ENCODE measurements around the gene DCAF16. TPM values are rescaled to one million over a fixed set of nuclear protein-coding genes. Genes with fewer than 3 reads are reported as not detected.

The DCAF16 gene
- 10 to 100 TPM; 24.3 to 37.9 TPM for total RNA-seq
- polyA plus RNA-seq, result 10 to 100 TPM in 1 of 2 donors, 1 to 10 TPM in 1; 7.1 to 10.4 TPM
- long read RNA-seq, donor 1, full-length matches to known transcripts, result 13 of 18 reads
- long read RNA-seq, donor 1, partial matches to known transcripts, result 0 of 18 reads
- long read RNA-seq, donor 1, other reads (novel, unspliced or antisense), result 5 of 18 reads
- long read RNA-seq, donor 2, full-length matches to known transcripts, result 2 of 2 reads
- long read RNA-seq, donor 2, partial matches to known transcripts, result 0 of 2 reads
- long read RNA-seq, donor 2, other reads (novel, unspliced or antisense), result 0 of 2 reads
- long read RNA-seq, donor 3, full-length matches to known transcripts, result 4 of 4 reads
- long read RNA-seq, donor 3, partial matches to known transcripts, result 0 of 4 reads
- long read RNA-seq, donor 3, other reads (novel, unspliced or antisense), result 0 of 4 reads
- long read RNA-seq, donor 4, full-length matches to known transcripts, result 3 of 3 reads
- long read RNA-seq, donor 4, partial matches to known transcripts, result 0 of 3 reads
- long read RNA-seq, donor 4, other reads (novel, unspliced or antisense), result 0 of 3 reads
- long read RNA-seq, donor 5, full-length matches to known transcripts, result 9 of 28 reads
- long read RNA-seq, donor 5, partial matches to known transcripts, result 9 of 28 reads
- long read RNA-seq, donor 5, other reads (novel, unspliced or antisense), result 10 of 28 reads

- no peak for TF ChIP-seq CTCF (IDR thresholded peaks at IDR 0.05; ENCODE audit: control extremely low read depth, extremely low read depth)
- ATAC-seq (ENCODE audit: insufficient read depth, low FRiP score) (peak; percentile 100), DNase-seq (peak; percentile 100)
- Histone ChIP-seq H3K36me3 (ENCODE audit: control insufficient read depth in 4 of 4, insufficient read depth in 4 of 4, low read length in 4 of 4) (peaks cover 0 to 6% (median 2%) of the 10 kb centered on the region in 4 donors), H3K4me1 (ENCODE audit: control insufficient read depth in 5 of 5, insufficient read depth in 5 of 5, low read length in 5 of 5) (peaks cover 7 to 38% (median 8%) of the 10 kb centered on the region in 5 donors), H3K9me3 (ENCODE audit: control insufficient read depth in 4 of 4, insufficient read depth in 3 of 4, low read length in 3 of 4) (peaks cover 0 to 3% (median 0%) of the 10 kb centered on the region in 4 donors), H3K27me3 (ENCODE audit: control insufficient read depth in 3 of 3, insufficient read depth in 3 of 3, low read length in 2 of 3) (no peaks in the 10 kb centered on the region), H3K9ac (ENCODE audit: insufficient read depth in 1 of 2, low read length in 2 of 2) (peak within 1 kb of the TSS; percentile 92 to 100), H3K4me3 (peak within 1 kb of the TSS; percentile 80), H3K27ac (ENCODE audit: low read depth in 1 of 2, low read length in 1 of 2) (peak within 1 kb of the TSS; percentile 92 to 99)
- 0% methylated on average over 69 of the region's 69 CpGs for WGBS, 2 donors
These were observed at the start of gene DCAF16, which contains the start of gene NCAPG for GRCh38 chr4:17810260-17811077. Gene DCAF16 (minus strand): TSS chr4:17810757. CDS start chr4:17804141, 6,616 bp downstream. Gene NCAPG (plus strand): TSS chr4:17810979. CDS start chr4:17811078, 99 bp downstream.

GRCh38 chr4:17859793-17860406 lies 49.3 kb upstream of the DCAF16 start:
- 97 to 98% methylated on average over 5 of the region's 5 CpGs for WGBS, 2 donors
- no peaks in the 10 kb centered on the region for H3K36me3 ChIP-seq (ENCODE audit: control insufficient read depth in 4 of 4, insufficient read depth in 4 of 4, low read length in 4 of 4)
- H3K27ac ChIP-seq (ENCODE audit: low read depth in 1 of 2, low read length in 1 of 2), result no peak overlapping the region
- H3K27me3 ChIP-seq (ENCODE audit: control insufficient read depth in 3 of 3, insufficient read depth in 3 of 3, low read length in 2 of 3), result no peaks in the 10 kb centered on the region
- DNase-seq, result no peak
- no peak overlapping the region for H3K9ac ChIP-seq (ENCODE audit: insufficient read depth in 1 of 2, low read length in 2 of 2)
- no peak overlapping the region for H3K4me3 ChIP-seq
- ATAC-seq (ENCODE audit: insufficient read depth, low FRiP score), result no peak
- no peaks in the 10 kb centered on the region for H3K4me1 ChIP-seq (ENCODE audit: control insufficient read depth in 5 of 5, insufficient read depth in 5 of 5, low read length in 5 of 5)
- TF ChIP-seq CTCF (IDR thresholded peaks at IDR 0.05; ENCODE audit: control extremely low read depth, extremely low read depth), result no peak
- no peaks in the 10 kb centered on the region for H3K9me3 ChIP-seq (ENCODE audit: control insufficient read depth in 4 of 4, insufficient read depth in 3 of 4, low read length in 3 of 4)

GRCh38 chr4:17854036-17854435 lies 43.5 kb upstream of the DCAF16 start:
- no peaks in the 10 kb centered on the region for H3K36me3 ChIP-seq (ENCODE audit: control insufficient read depth in 4 of 4, insufficient read depth in 4 of 4, low read length in 4 of 4)
- no peaks in the 10 kb centered on the region for H3K27me3 ChIP-seq (ENCODE audit: control insufficient read depth in 3 of 3, insufficient read depth in 3 of 3, low read length in 2 of 3)
- H3K9ac ChIP-seq (ENCODE audit: insufficient read depth in 1 of 2, low read length in 2 of 2), result no peak overlapping the region
- TF ChIP-seq CTCF (IDR thresholded peaks at IDR 0.05; ENCODE audit: control extremely low read depth, extremely low read depth), result no peak
- ATAC-seq (ENCODE audit: insufficient read depth, low FRiP score), result no peak
- H3K9me3 ChIP-seq (ENCODE audit: control insufficient read depth in 4 of 4, insufficient read depth in 3 of 4, low read length in 3 of 4), result no peaks in the 10 kb centered on the region
- H3K4me1 ChIP-seq (ENCODE audit: control insufficient read depth in 5 of 5, insufficient read depth in 5 of 5, low read length in 5 of 5), result no peaks in the 10 kb centered on the region
- H3K27ac ChIP-seq (ENCODE audit: low read depth in 1 of 2, low read length in 1 of 2), result no peak overlapping the region
- no peak overlapping the region for H3K4me3 ChIP-seq
- 82 to 87% methylated on average over 3 of the region's 3 CpGs for WGBS, 2 donors
- DNase-seq, result no peak
